Embryonic facial prominence (tissue), 1 donor: Measurements from ENCODE around the gene GCSH.
"Not testable (repeated sequence)": the region's sequence is repeated elsewhere in the genome, so short reads cannot be mapped to it uniquely, and the experiment has no call there.

Experiments
- DNase-seq: peaks from one replicate; pipeline ENCODE4 v3.0.0-alpha.2; 2016; ENCODE audit errors: extremely low spot score

GCSH gene

DNA sequence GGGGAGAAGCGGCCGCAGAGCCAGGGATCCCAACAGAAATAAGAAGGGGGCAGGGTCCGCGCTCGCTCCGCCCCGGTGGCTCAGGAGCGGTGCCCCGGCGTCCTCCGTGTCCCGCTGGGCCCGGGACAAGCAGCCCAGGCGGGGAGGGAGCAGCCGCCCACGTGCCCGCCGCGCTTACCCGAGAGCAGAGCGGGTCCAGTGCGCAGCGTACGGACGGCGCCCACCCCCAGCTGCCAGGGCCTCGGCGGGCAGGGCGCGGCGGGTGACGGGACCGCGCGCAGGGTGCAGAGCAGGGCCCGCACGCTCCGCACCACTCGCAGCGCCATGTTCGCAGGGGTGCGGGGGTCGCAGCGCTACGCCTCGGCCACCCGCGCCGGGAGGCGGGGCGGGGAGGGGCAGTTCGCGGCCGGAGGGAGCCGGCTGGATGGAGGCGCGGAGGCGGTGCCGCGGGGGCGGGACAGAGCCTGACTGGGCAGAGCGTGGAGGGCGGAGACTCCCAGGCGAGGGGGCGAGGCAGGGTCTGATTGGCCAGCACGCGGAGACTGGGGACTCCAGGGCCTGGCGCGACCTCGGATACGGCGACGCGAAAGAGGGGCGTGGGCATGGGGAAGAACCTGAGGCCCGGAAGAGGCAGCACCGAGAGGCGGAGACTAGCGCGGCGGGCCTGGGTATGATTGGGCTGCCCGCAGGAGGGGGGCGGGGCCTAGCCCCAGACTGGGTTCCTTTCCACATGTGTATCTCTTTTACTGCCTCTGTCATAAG is at the start of gene GCSH:
Gene GCSH (minus strand): TSS at position 443 of the 762 bp plus-strand sequence. CDS start 117 bp downstream, at position 326.
- peak; percentile 95 for DNase-seq

- DNase-seq, result no peak
These were observed 47.8 kb upstream of the GCSH start for GRCh38 chr16:81143921-81144471.

DNA sequence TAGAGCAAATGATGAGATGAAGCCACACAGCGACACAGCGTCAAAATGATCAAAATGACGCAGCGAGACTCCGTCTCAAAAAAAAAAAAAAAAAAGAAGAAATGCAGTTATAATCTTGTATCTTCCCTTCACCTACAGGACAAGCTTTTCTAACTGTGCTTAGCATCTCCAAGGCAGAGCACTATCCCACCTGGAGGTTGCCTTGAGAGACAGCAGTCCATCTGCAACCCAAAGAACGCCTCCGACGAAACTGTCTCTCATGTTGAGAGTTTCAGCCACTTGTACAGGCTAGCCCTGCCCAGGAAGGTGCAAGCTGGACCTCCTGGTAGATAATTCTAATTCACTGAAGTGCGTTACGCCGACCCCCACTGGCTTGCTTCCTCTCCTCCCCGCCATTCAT is 46.7 kb upstream of the GCSH start:
- no peak for DNase-seq

DNA sequence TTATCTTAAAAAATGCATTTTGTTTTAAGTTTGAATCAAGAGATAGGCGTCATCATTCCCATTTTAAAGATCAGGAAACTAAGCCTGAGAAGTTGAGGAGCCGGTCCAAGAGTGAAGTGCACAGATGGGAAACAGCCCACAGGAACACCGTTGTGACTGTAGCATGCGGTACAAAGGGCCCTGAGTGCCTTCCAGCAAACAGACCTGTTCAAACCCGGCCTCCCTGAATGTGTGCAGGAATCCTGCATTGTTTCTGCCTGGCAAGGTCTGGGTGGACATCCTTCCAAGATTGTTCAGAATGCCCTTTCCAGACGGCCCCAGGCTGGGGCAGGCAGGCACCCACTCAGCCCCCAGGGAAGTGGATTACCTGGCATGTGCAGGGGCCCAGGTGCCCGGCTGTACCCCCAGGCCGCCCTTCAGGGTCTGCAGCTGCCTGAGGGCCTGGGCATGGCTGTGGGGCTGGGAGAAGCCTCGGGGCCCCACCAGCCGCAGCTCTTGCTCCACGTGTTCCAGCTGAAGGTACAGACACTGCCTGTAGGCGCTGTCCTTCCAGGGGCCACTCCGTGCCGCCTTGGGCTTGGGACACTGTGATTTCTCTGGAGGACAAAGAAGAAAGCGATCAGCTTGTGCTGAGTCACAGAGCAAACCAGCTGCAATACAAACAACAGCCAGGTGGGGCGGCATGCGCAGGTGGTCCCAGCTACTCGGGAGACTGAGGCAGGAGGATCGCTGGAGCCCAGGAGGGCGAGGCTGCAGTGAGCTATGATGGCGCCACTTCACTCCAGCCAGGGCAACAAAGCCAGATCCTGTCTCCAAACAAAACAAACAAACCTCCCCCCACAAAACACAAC is 45.0 kb upstream of the GCSH start:
- no peak for DNase-seq

GRCh38 chr16:81138831-81139557 is 42.8 kb upstream of the GCSH start:
- no peak for DNase-seq

GRCh38 chr16:81137754-81138153 is 41.6 kb upstream of the GCSH start:
- no peak for DNase-seq

GRCh38 chr16:81136390-81137335 is 40.5 kb upstream of the GCSH start:
- DNase-seq, result no peak

DNA sequence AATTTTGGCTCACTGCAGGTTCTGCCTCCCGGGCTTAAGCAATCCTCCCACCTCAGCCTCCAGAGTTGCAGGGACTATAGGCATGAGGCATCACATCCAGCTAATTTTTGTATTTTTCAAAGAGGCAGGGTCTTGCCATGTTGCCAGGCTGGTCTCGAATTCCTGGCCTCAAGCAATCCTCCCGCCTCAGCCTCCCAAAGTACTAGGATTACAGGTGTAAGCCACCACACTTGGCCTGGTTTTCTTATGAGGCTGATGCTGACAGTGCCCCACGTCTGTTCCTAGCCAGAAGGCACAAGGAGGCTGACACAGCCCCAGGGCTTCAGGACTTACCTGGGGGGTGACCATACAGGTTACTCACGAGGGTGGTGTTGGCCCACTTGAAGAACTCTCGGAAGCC is 33.9 kb upstream of the GCSH start:
- no peak for DNase-seq

DNA sequence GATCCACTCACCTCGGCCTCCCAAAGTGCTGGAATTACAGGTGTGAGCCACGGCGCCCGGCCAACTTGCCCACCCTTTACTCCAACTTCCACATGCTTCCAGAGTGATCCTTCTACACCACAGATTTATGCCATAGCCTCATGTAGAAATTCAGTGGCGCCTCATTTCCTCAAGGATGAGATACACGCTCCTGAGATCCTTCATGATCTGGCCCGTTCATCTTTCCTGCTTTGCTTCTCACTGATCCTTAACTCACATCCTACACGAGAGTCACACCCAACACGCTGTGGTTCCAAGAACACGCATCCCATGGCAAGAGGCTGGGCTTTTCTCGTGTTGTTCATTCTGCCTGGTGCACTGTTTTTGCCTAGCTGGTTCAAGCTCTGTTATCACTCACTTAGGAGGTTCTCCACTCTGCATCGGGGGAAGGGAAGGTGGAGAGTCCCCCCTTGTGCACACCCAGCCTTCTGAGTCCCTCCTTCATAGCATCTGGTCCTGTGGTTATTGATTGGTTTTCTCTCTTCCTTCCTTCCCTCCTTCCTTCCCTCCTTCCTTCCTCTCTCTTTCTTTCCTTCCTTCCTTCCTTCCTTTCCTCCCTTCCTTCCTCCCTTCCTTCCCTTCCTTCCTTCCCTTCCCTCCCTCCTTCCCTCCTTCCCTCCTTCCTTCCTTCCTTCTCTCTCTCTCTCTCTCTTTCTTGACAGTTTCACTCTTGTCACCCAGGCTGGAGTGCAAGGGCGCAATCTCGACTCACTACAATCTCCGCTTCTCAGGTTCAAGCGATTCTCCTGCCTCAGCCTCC is 32.7 kb upstream of the GCSH start:
- DNase-seq, result no peak

DNA sequence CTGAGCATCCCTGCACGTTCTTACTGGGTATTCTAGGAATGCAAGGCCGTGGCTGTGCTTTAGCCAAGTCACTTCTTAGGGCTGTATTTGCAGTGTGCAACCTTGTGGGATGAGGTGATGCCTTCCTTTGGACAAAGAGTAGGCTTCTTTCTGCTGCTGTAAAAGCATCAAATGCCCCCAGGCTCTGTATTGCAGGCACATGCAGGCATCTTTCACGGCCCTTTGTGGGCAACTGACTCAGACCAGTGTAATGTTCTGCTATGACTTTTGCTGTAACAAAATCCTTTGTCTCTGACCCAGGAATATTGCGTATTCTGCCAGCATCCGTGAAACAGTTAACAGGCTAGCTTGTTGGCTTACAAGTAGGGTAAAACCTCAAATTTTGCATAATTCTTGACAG is 30.9 kb upstream of the GCSH start:
- no peak for DNase-seq

DNA sequence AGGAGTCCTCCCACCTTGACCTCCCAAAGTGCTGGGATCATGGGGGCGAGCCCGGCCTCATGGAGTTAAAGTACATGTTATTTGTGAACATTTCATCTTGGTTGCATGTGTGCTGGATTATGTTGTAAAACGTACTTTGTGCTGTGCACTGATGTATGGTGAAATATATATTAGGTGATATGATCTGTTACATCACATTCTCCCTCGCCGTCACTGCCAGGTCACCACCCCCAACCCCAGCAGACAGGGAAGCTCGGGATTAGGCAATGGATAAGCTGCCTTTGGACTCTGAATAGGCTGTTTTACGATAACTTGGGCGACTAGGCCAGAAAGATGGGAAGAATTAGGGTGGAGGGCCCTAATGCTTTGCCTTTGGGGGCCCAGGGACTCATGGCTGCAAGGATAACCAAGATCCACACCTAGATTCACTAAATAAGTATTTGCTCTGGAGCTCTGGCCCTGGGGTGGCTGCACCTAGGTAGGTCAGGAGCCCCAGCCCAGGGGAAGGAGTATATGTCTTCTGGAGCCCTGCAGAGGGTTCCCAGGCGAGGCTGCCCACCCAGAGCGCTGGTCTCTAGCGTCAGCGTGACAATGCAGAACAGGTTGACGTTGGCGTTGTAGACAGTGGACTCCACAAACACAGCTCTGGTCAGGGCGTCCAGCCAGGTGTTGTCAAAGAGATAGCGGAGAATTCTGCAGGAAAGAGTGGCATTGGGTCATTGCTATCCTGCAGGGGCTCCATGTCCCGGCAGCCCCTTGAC is 27.1 kb upstream of the GCSH start:
- DNase-seq, result no peak

DNA sequence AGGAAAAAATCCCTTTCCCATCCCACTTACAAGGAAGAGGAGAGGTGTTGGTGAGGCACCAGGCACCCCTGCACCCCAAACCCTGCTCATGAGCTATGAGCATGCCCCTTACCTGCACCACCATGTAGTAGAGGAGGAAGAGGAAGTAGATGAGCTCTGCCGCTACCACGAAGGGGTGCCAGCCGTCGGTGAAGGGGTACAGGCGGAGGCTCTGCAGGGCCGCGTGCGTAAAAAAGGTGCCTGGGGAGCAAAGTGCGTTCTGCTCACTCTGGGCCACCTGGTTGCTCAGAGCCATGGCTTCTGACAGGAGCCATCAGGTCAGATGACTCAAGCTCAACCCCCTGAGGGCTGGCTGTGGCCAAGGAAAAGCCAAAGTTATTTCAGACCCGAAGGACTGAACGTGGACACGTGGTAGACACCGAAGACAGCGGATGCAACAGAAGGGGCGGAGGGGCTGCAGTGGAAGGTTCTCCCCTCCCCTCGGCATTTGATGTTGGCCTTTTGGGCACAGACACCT is 25.3 kb upstream of the GCSH start:
- no peak for DNase-seq

DNA sequence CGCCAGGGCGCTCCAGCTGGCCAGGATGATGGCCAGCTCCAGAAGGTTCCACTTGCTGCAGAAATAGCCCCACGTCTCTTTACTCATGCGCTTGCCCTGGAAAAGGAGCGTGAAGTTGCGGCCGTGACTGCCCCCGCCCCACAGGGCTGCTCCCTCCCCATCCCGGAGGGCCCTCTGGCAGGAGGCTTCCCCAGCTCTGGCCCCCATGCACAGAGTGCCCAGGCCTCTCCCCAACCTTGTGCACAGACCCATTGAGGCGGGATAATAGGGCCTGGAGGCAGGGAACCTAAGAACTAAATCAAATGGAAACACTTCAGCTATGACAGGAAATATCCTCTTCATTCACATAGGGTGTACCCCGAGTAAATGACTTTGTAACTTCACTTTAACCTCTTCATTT is 21.2 kb upstream of the GCSH start:
- DNase-seq, result no peak

DNA sequence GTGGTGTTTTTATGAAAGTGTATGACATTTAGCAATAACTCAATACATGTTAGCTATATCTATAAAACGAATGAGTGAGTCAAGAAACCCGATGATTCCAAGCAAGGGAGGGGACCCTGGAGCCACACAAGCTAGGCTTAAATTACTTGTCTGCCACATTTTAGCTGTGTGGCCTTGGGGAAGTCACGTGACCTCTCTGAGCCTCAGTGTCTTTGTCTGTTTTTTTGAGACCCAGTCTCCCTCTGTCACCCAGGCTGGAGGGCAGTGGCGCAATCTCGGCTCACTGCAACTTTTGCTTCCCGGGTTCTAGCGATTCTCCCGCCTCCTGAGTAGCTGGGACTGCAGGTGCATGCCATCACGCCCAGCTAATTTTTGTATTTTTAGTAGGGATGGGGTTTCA is 20.1 kb upstream of the GCSH start:
- DNase-seq, result no peak

- no peak for DNase-seq
These were observed 16.3 kb upstream of the GCSH start for GRCh38 chr16:81112453-81112852.

DNA sequence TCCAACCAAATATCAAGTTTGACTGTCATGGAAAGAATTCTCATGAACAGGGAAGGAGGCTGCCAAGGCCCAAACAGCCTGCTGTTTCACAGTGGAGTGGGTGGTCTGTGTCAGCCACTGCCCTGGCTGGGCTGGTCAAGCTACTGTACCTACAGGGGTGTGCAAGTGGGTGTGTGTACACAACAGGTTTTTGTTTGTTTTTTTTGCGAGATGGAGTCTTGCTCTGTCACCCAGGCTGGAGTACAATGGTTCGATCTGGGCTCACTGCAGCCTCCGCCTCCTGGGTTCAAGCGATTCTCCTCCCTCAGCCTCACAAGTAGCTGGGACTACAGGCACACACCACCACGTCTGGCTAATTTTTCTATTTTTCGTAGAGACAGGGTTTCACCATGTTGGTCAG is 13.1 kb upstream of the GCSH start:
- DNase-seq, result not testable (repeated sequence)

DNA sequence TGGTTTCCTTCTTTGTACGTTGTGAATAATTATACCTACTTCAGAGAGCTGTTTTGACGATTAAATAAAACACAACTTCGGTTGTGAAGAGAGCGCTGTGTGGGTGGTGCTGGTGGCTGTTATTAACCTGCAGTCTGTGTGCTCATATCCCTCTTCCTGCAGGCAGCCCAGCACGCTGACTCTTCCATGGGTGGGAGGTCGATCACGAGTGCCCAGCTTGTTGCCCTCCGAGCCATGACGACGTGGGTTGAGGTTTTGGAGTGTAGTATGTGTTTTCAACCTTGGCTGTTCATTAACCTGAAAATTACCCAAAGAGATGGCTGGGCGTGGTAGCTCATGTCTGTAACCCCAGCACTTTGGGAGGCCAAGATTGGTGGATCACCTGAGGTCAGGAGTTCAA is 11.3 kb upstream of the GCSH start:
- DNase-seq, result no peak

DNA sequence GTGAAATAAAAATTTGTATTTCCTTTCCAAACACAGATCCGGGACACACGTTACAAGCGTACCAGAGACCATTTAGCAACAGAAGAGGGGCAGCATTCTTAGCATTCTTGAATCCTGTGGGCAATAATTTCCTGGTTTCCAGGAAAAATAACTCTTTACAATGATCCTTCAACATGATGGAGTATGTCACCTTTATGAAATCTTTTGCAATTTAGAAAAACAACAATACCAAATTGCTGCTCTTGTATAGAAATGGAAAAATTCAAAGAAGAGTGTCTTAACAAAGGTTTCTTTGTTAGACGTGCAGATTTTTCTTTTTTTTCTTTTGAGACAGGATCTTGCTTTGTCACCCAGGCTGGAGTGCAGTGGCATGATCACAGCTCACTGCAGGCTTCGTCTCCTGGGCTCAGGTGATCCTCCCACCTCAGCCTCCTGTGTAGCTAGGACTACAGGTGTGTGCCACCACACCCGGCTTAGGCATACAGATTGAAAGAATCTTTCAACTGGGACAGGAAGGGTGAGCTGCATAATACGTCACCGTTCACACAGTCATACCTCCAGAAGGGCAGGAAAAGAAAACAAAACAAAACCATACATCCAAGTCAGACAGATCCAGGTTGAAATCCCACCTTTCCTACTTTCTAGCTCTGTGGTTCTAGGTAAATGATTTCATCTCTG is 10.8 kb upstream of the GCSH start:
- no peak for DNase-seq

GRCh38 chr16:81105946-81106345 is 9.8 kb upstream of the GCSH start:
- DNase-seq, result no peak
